KOPT-K1 (cell line): ENCODE measurements around the gene RAI1.

Experiments used
- H3K27ac ChIP-seq: fragments of 200-600 bp; sonication (generic); 2 replicates; pipeline ENCODE4 v1.5.1; 2016; ENCODE audit warnings: antibody characterized with exemption, mild to moderate bottlenecking, low read depth, low read length; ENCODE audit not compliant: poor library complexity, severe bottlenecking
- H3K36me3 ChIP-seq: fragments of 200-600 bp; sonication (generic); 2 replicates; pipeline ENCODE4 v1.5.1; 2017; ENCODE audit warnings: antibody characterized with exemption, mild to moderate bottlenecking, low read length, moderate library complexity; ENCODE audit not compliant: insufficient read depth
- H3K9me3 ChIP-seq: fragments of 200-600 bp; sonication (generic); 2 replicates; pipeline ENCODE4 v1.5.1; 2017; ENCODE audit warnings: antibody characterized with exemption, low read length, mild to moderate bottlenecking; ENCODE audit not compliant: insufficient read depth, poor library complexity, severe bottlenecking

Gene RAI1

GRCh38 chr17:17824783-17825614 is 143.7 kb downstream of the RAI1 start:
- no peaks in the 10 kb centered on the region for H3K9me3 ChIP-seq
- peak overlapping the region; percentile 98 for H3K27ac ChIP-seq
- peaks cover 26% of the 10 kb centered on the region for H3K36me3 ChIP-seq

- no peaks in the 10 kb centered on the region for H3K9me3 ChIP-seq
- peak overlapping the region; percentile 98 for H3K27ac ChIP-seq
- H3K36me3 ChIP-seq, result peaks cover 26% of the 10 kb centered on the region
Measured at GRCh38 chr17:17826342-17826713, 145.1 kb downstream of the RAI1 start.

GRCh38 chr17:17826942-17827785 is 145.9 kb downstream of the RAI1 start:
- no peaks in the 10 kb centered on the region for H3K9me3 ChIP-seq
- H3K36me3 ChIP-seq, result peaks cover 34% of the 10 kb centered on the region
- H3K27ac ChIP-seq, result peak overlapping the region; percentile 98

GRCh38 chr17:17827826-17828621 is 146.8 kb downstream of the RAI1 start:
- Histone ChIP-seq H3K27ac (peak overlapping the region; percentile 98), H3K36me3 (peaks cover 34% of the 10 kb centered on the region), H3K9me3 (no peaks in the 10 kb centered on the region)

GRCh38 chr17:17830269-17830567 is 149.0 kb downstream of the RAI1 start:
- no peaks in the 10 kb centered on the region for H3K9me3 ChIP-seq
- peak overlapping the region; percentile 29 for H3K27ac ChIP-seq
- H3K36me3 ChIP-seq, result peaks cover 45% of the 10 kb centered on the region

DNA sequence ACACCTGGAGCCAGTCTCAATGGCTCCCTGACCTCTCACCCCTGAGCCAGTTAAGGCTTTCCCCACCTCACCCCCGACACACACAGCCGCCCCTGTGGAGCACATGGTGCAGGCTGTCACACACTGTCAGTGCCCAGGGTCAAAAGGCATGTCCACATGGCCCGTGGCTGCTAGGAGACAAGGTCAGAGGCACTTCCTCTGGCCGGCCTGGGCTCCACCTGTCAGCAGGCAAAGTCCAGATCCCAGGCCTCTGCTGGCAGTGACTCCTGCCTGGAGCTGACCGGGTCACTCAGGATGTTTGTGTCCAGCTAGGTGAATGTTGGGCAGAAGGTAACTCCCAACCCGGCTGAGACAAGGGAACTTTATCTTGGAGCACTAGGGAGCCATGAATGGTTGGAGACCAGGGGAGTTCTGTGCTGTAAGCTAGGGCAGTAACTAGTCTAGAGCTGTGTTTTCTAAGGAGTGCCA is 149.5 kb downstream of the RAI1 start:
- Histone ChIP-seq H3K9me3 (no peaks in the 10 kb centered on the region), H3K27ac (peak overlapping the region; percentile 29), H3K36me3 (peaks cover 45% of the 10 kb centered on the region)

DNA sequence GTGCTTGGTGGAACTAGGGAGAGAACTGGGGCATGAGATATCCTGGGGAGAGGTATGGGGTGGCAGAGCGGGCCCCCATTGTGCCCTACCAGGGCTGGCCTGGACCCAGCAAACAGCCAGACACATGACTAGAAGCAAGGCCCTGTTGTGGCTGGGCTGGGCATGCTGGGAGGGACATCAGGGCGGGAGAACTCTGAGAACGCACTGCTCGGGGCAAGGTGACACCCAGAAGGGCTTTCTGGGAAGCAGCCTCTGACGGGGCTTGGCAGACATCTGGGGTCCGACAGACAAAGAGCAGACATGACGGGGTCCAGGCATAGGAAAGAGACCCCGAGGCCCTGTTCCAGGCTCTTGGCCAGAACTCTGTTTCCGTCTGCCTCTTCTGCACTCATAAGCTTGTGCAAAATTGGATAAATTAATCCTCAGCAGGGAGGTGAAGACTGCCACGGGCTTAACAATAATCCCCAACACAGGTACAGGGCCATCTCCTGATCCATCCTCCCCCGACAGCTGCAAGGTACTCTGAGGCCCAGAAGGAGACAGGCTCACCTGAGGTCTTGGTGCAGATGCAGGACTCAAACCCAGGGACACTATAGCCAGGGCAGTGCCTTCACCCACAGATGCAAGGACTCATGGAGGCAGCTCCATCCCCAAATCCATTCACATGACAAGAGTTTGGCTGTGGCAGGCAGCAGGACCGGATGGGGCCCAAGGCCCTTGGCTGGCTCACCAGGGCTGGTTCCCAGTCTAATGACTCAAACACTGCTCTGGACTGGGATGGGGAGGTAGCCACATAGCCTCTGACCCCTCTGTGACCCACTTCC is 150.2 kb downstream of the RAI1 start:
- peaks cover 45% of the 10 kb centered on the region for H3K36me3 ChIP-seq
- H3K9me3 ChIP-seq, result no peaks in the 10 kb centered on the region
- H3K27ac ChIP-seq, result peak overlapping the region; percentile 29

DNA sequence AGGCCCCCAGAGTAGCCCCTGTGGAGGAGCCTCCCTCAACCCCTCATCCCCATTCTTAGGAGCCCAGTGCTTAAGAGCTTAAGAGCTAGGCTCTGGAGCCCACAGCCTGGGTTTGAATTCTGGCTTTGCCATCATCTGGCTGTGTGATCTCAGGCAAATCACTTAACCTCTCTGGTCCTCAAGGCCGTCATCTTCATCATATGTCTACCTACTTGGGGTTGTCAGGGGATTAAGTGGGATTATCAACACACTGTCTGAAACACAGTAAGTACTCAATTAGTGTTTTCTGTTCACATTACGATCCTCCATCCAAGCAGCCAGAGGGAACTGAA is 150.7 kb downstream of the RAI1 start:
- Histone ChIP-seq H3K27ac (peak overlapping the region; percentile 29), H3K36me3 (peaks cover 45% of the 10 kb centered on the region), H3K9me3 (no peaks in the 10 kb centered on the region)

- no peaks in the 10 kb centered on the region for H3K9me3 ChIP-seq
- H3K27ac ChIP-seq, result peak overlapping the region; percentile 99
- H3K36me3 ChIP-seq, result peaks cover 45% of the 10 kb centered on the region
Measured at GRCh38 chr17:17833658-17834357, 152.6 kb downstream of the RAI1 start.

DNA sequence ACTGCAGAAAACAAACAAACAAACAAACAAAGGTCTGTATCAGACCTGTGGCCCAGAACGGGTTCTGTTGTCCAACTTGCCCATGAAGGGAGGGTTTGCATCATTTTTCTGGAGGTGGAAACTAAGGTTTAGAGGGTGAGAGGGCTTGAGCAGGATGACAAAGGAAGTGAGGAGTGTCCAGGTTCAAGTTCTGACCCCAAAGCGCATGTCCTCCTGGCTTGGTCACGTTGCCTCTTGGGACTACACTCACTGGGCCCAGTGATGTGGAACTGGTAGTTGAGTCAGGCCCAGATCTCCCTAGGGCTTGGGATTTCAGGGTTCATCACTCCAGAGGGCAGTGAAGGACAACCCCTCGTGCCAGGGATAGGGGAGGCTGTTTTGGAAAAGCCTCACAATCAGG is 153.7 kb downstream of the RAI1 start:
- peak overlapping the region; percentile 99 for H3K27ac ChIP-seq
- H3K9me3 ChIP-seq, result no peaks in the 10 kb centered on the region
- peaks cover 37% of the 10 kb centered on the region for H3K36me3 ChIP-seq

GRCh38 chr17:17835415-17836249 is 154.4 kb downstream of the RAI1 start:
- H3K27ac ChIP-seq, result peak overlapping the region; percentile 99
- H3K36me3 ChIP-seq, result peaks cover 31% of the 10 kb centered on the region
- H3K9me3 ChIP-seq, result no peaks in the 10 kb centered on the region

DNA sequence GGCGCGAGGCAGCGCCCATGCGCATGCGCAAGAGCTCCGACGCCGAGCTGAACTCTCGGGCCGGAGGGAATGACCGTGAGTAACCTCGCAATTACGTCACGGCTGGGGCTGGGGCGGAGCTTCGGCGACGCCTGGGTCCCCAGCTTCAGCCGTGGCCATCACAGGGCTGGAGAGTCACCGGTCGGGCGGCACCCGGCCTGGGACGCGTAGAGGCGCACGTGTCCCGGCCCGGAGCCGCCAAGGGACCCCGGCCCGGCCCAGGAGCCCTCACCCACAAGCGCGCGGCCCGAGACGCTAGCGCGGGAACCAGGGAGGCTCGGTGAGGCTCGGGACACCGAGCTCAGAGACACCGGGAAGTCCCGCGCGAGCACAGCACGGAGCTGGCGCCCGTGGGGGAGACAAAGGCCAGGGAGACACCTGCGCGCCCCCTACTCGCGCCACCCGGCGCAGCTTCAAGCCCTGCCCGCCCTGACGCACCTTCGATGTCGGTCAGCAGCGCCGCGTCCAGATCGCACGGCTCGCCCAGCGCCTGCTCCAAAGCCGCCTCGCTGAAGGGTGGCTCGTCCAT is 155.1 kb downstream of the RAI1 start:
- Histone ChIP-seq H3K27ac (peak overlapping the region; percentile 99), H3K36me3 (peaks cover 24% of the 10 kb centered on the region), H3K9me3 (no peaks in the 10 kb centered on the region)

DNA sequence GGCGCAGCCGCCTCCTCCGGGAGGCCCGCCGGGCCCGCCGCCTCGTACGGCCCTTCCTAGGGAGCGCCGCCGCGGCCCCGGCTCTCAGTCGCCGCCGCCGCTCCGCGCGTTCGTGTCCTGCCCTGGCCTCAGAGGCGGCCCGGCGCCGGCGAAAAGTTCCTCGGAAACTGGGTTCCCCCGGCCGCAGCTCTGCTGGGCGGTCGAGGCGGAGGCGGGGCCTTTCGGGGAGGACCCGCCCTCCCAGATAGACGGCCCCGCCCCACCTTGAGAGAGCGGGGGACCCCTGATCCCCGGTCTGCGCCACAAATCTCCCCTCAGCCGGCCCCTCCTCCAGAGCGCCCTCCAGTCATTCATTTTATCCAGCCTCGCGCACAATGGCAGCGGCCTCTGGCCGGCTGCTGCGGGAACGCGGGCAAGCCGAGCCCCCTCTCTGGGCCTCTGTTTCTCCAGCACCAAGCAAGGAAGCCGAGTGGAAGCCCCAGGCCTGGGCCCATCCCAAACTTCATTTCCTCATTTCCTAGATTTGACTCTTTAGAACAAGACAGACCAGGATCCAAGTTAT is 155.6 kb downstream of the RAI1 start, which contains the start of gene SREBF1:
Gene SREBF1 (minus strand): TSS at position 169 of the 562 bp plus-strand sequence. CDS start 169 bp downstream, outside the sequence.
- H3K27ac ChIP-seq, result peak within 1 kb of the TSS; percentile 99
- H3K36me3 ChIP-seq, result peaks cover 18% of the 10 kb centered on the region
- H3K9me3 ChIP-seq, result no peaks in the 10 kb centered on the region
